ENCODE measurements around the gene FBXW4.

DNA sequence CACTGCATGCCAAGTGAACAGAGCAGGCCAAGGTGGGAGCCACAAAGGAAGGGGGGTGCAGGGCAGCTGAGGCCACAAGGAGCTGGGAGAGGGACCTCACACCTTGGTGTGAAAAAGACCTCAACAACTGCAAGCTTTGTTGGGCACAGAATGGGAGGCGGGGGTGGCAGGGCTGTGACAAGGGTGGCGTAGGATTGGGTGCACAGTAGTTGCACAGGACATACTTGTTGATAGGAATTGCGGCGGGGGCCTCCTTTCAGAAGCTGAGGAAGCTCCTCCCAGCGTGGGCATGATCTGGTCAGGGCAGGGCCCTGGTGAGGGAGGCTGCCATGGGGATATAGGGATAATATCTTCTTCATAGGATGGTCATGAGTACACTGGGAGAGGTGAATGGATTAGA lies 132.7 kb downstream of the FBXW4 start:
- TF ChIP-seq EGR1 (IDR thresholded peaks at IDR 0.05) (no peak), YY1 (IDR thresholded peaks at IDR 0.05; ENCODE audit: low read depth) (no peak)
